HepG2 (cell line): ENCODE measurements around the gene LCORL. TPM values are rescaled to one million over a fixed set of nuclear protein-coding genes. Genes with fewer than 3 reads are reported as not detected.

Experiments
- ATAC-seq: fragments of 200-7000 bp; cut with Tn5 transposase; 3 replicates; pipeline ENCODE4 v1.9.1; 2020; ENCODE audit warnings: mild to moderate bottlenecking, moderate library complexity
- BruUV-seq: library from RNA; stranded (reverse); fragments of 400-500 nt; replicated peaks from 2 replicates; lab custom pipeline; 2021; lab: Mats Ljungman, UMichigan
- CTCF ChIA-PET: fragments of 300-600 bp; formaldehyde crosslinking; extraction: SDS; loops from one replicate; lab custom pipeline; 2021; ENCODE audit warnings: low total read pairs, inconsistent platforms, low intra/inter-chr PET ratio; lab: Yijun Ruan, JAX
- POLR2A ChIA-PET: fragments of 350-600 bp; sonication (Branson Sonifier 250); formaldehyde crosslinking; loops from one replicate; lab custom pipeline; 2020; ENCODE audit warnings: antibody characterized with exemption, inconsistent platforms; lab: Yijun Ruan, JAX
- DNase-seq: peaks from one replicate; pipeline ENCODE4 v3.0.0-alpha.2; 2015; ENCODE audit warnings: low spot score
- FAIRE-seq: peaks from 3 replicates; lab custom pipeline; 2011; peaks lifted over from hg19 to GRCh38; lab: Jason Lieb, UNC
- H2AFZ ChIP-seq: one replicate; pipeline ENCODE4 v1.6.1; 2011; ENCODE audit warnings: low read length, inconsistent platforms
- H3K27ac ChIP-seq: fragments of 300-600 bp; 3 replicates; pipeline ENCODE4 v1.8.0; 2011; ENCODE audit warnings: mixed run types, mild to moderate bottlenecking, mixed read lengths, low read length, inconsistent platforms; ENCODE audit not compliant: insufficient read depth; ENCODE audit errors: extremely low read length
- H3K27me3 ChIP-seq, 2 experiments: fragments of 200-600 bp in 1 of 2; 2 replicates in 1 of 2; 3 replicates in 1 of 2; pipeline versions ENCODE4 v1.6.0 to v1.8.0; 2011; ENCODE audit warnings: low read length in 2 of 2, mild to moderate bottlenecking in 2 of 2, moderate library complexity in 2 of 2, inconsistent platforms in 1 of 2; ENCODE audit not compliant: insufficient read depth in 2 of 2, control insufficient read depth in 1 of 2
- H3K36me3 ChIP-seq, 2 experiments: fragments of 200-600 bp in 1 of 2; replicated peaks in 1 of 2; 2 replicates in 1 of 2; 3 replicates in 1 of 2; pipeline versions ENCODE4 v1.5.1 to v1.8.0; 2011; ENCODE audit warnings: low read length in 2 of 2, inconsistent platforms in 1 of 2; ENCODE audit not compliant: insufficient read depth in 2 of 2, control insufficient read depth in 1 of 2
- H3K4me1 ChIP-seq: 2 replicates; pipeline ENCODE4 v1.5.1; 2012; ENCODE audit warnings: low read length, inconsistent platforms; ENCODE audit not compliant: insufficient read depth
- H3K4me2 ChIP-seq: 2 replicates; pipeline ENCODE4 v1.6.0; 2011; ENCODE audit warnings: low read depth, low read length, inconsistent platforms
- H3K4me3 ChIP-seq, 3 experiments: fragments of 200-600 bp in 1 of 3; sonication (generic), shearing (Covaris generic) in 1 of 3; replicated peaks in 1 of 3; 2 replicates each; pipeline ENCODE4 v1.5.1; 2011 to 2016; ENCODE audit warnings: low read length in 3 of 3, inconsistent platforms in 2 of 3, low read depth in 2 of 3, mild to moderate bottlenecking in 2 of 3, control low read depth in 1 of 3, mixed read lengths in 1 of 3; ENCODE audit not compliant: insufficient read depth in 1 of 3
- H3K79me2 ChIP-seq: one replicate; pipeline ENCODE4 v1.6.1; 2011; ENCODE audit warnings: low read length, inconsistent platforms; ENCODE audit not compliant: insufficient read depth
- H3K9ac ChIP-seq: 2 replicates; pipeline ENCODE4 v1.6.0; 2011; ENCODE audit warnings: mild to moderate bottlenecking, low read depth, low read length, inconsistent platforms; ENCODE audit not compliant: insufficient read depth
- H3K9me3 ChIP-seq: 2 replicates; pipeline ENCODE4 v1.5.1; 2012; ENCODE audit warnings: mild to moderate bottlenecking, low read length
- H4K20me1 ChIP-seq: 2 replicates; pipeline ENCODE4 v1.6.0; 2011; ENCODE audit warnings: inconsistent platforms, mild to moderate bottlenecking, low read length, moderate library complexity; ENCODE audit not compliant: insufficient read depth
- CHD2 ChIP-seq: IDR thresholded peaks from 2 replicates; pipeline ENCODE4 v1.6.1; 2011; ENCODE audit warnings: low read depth, low read length, improper control_type of control experiment
- JUNB ChIP-seq: sonication (generic); formaldehyde crosslinking; IDR thresholded peaks from 2 replicates; pipeline ENCODE4 v1.8.0; 2022; ENCODE audit warnings: missing genetic modification reagents, mild to moderate bottlenecking, borderline replicate concordance
- NFYC ChIP-seq: IDR thresholded peaks from 2 replicates; pipeline ENCODE4 v1.6.1; 2016; ENCODE audit warnings: missing genetic modification reagents, missing compliant biosample characterization
- RXRB ChIP-seq: IDR thresholded peaks from 2 replicates; pipeline ENCODE4 v1.6.1; 2016; ENCODE audit warnings: borderline replicate concordance, missing genetic modification reagents, missing compliant biosample characterization
- ZBTB2 ChIP-seq: sonication (generic); formaldehyde crosslinking; IDR thresholded peaks from 2 replicates; pipeline ENCODE4 v1.8.0; 2022; ENCODE audit warnings: low read depth, missing genetic modification reagents
- ZBTB20 ChIP-seq: sonication (generic); formaldehyde crosslinking; IDR thresholded peaks from 2 replicates; pipeline ENCODE4 v1.8.1; 2023; ENCODE audit warnings: missing genetic modification reagents, low read depth, mild to moderate bottlenecking, borderline replicate concordance
- ZNF34 ChIP-seq: sonication (generic); formaldehyde crosslinking; IDR thresholded peaks from 2 replicates; pipeline ENCODE4 v1.4.0; 2020; ENCODE audit warnings: mild to moderate bottlenecking, missing genetic modification reagents, borderline replicate concordance
- ZNF737 ChIP-seq: sonication (generic); formaldehyde crosslinking; IDR thresholded peaks from 2 replicates; pipeline ENCODE4 v1.5.0; 2020; ENCODE audit warnings: missing genetic modification reagents, mild to moderate bottlenecking, borderline replicate concordance
- WGBS: methylation state at CpG from one replicate; pipeline ENCODE4 v1.1.6; 2017; ENCODE audit warnings: low lambda C conversion rate; 5-methylcytosine and 5-hydroxymethylcytosine counted together
- in situ Hi-C: cut with HindIII; loops from 2 replicates; pipeline ENCODE4 v1.10.0; 2017; ENCODE audit warnings: low pct_unique_long_range_greater_than_20kb; ENCODE audit not compliant: extremely low pct_ligation_motif_present
- intact Hi-C: fragments of 100-400 bp; cut with micrococcal nuclease; formaldehyde crosslinking; loops from one replicate; pipeline ENCODE4 v1.10.0; 2022; ENCODE audit not compliant: unreplicated experiment
- polyA plus RNA-seq, 8 experiments: library from polyadenylated mRNA; depleted of rRNA in 3 of 8; stranded (reverse) in 7 of 8; unstranded in 1 of 8; fragments of >200 nt; fragmentation: Illumina TruSeq in 4 of 8; extraction: Trizol in 4 of 8; gene quantifications; 2 replicates each; pipeline versions ENCODE4 v1.2.1 to v1.2.3, GENCODE V29; 2011 to 2016; ENCODE audit warnings: low read depth in 4 of 8, missing spikeins in 1 of 8, mixed read lengths in 1 of 8; ENCODE audit not compliant: insufficient read depth in 1 of 8
- total RNA-seq, 5 experiments: library from RNA; depleted of rRNA; stranded (reverse); fragments of >200 nt; fragmentation: Illumina TruSeq; extraction: Trizol; gene quantifications; 2 replicates each; pipeline ENCODE4 v1.2.3, GENCODE V29; 2016; ENCODE audit warnings: low read depth in 1 of 5
- TF ChIP-seq, protein P1 (sequence below): sonication (generic); formaldehyde crosslinking; conservative IDR thresholded peaks from 2 replicates; pipeline ENCODE4 v1.8.1; 2023; ENCODE audit warnings: missing genetic modification reagents

LCORL gene
- total and polyA plus RNA-seq, 2 of the 13 experiments (the other 11 are each of a cell fraction or from before 2014, with no cell fraction given) = 5.3 to 14.5 TPM

GRCh38 chr4:17912011-17912410 is 109.5 kb downstream of the LCORL start:
- ATAC-seq = no peak
- TF ChIP-seq ZNF34 (CRISPR knock-in tag) (no peak), ZNF737 (CRISPR knock-in tag) (no peak), NFYC (CRISPR knock-in tag) (no peak), CHD2 (no peak), ZBTB20 (CRISPR knock-in tag) (no peak), RXRB (no peak), JUNB (no peak), ZBTB2 (no peak)
- TF ChIP-seq, protein P1, sequence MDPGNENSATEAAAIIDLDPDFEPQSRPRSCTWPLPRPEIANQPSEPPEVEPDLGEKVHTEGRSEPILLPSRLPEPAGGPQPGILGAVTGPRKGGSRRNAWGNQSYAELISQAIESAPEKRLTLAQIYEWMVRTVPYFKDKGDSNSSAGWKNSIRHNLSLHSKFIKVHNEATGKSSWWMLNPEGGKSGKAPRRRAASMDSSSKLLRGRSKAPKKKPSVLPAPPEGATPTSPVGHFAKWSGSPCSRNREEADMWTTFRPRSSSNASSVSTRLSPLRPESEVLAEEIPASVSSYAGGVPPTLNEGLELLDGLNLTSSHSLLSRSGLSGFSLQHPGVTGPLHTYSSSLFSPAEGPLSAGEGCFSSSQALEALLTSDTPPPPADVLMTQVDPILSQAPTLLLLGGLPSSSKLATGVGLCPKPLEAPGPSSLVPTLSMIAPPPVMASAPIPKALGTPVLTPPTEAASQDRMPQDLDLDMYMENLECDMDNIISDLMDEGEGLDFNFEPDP (CRISPR knock-in tag) = no peak
- TF ChIP-seq, all 625 proteins: peak for 0
- in situ Hi-C loops = no loop called here
- no peak overlapping the region for H2AFZ ChIP-seq
- whole genome bisulfite sequencing = 98% methylated on average over 9 of the region's 9 CpGs
- ChIA-PET POLR2A (no interaction called here), CTCF (no interaction called here)
- no peak overlapping the region for H3K4me3 ChIP-seq
- H3K27ac ChIP-seq = no peak overlapping the region
- DNase-seq (no peak), FAIRE-seq (no peak)
- intact Hi-C loops = no loop called here
- no peaks in the 10 kb centered on the region for H3K27me3 ChIP-seq
- H3K4me2 ChIP-seq = no peak overlapping the region
- H3K9ac ChIP-seq = no peak overlapping the region
- peaks cover 3 to 6% of the 10 kb centered on the region in 2 experiments; a peak in 3 of 5 replicates for H3K36me3 ChIP-seq
- no peaks in the 10 kb centered on the region for H3K79me2 ChIP-seq
- no TSS peak for BruUV-seq
- no peaks in the 10 kb centered on the region for H3K9me3 ChIP-seq
- no peaks in the 10 kb centered on the region for H4K20me1 ChIP-seq
- no peaks in the 10 kb centered on the region for H3K4me1 ChIP-seq
